Astrocyte of the spinal cord (primary cell): ENCODE measurements around the gene DNAH8.

Source experiments
- DNase-seq: peaks from one replicate; pipeline ENCODE4 v3.0.0; 2011; ENCODE audit warnings: low read depth, low spot score
- H3K4me3 ChIP-seq: 2 replicates; pipeline ENCODE4 v1.5.1; 2011; ENCODE audit warnings: low read depth, mild to moderate bottlenecking, low read length, moderate library complexity
- CTCF ChIP-seq: IDR thresholded peaks from 2 replicates; pipeline ENCODE4 v1.5.1; 2012; ENCODE audit warnings: low read depth, mild to moderate bottlenecking, low read length, inconsistent platforms
- in situ Hi-C: cut with HindIII; loops from 2 replicates; pipeline ENCODE4 v1.10.0; 2017; ENCODE audit warnings: low sequenced_read_pairs

Gene DNAH8

DNA sequence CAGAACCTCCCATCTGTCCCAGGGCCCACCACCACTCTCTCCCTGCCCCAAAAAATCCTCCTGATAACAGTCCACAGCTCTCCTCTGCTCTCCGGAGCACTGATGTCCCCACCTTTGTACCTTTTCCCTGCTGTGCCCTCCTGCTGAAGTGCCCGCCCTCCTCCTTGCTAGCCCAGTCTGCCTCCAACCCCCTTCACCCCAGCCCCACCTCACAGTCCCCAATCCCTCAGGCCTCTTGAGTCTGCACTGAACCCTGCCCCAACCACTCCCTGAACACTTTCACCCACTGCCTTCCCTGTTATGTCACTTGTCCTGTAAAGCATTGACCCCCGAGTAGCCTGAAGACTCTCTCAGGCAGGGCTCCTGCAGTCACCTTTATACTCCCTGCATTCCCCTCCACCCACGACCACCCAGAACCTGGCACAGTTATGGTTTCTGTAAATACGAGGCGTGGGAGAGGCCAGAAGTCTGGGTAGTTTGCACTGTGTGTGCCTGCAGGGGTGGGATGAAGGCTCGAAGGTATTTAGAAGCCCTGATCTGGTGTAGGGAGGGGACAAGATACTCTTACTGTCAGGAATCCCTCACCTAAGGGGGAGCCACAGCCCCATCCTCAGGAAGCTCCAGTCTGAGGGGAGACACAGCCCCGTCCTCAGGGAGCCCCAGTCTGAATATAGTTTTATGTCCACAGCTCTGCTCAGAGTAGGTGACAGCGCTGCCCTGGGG, 338.9 kb downstream of the DNAH8 start:
- H3K4me3 ChIP-seq: no peak overlapping the region
- in situ Hi-C loops: no loop called here
- TF ChIP-seq CTCF: no peak
- no peak for DNase-seq

- H3K4me3 ChIP-seq: no peak overlapping the region
- no peak for TF ChIP-seq CTCF
- in situ Hi-C loops: no loop called here
- DNase-seq: no peak
Measured at GRCh38 chr6:39054577-39055142, 339.5 kb downstream of the DNAH8 start.

- in situ Hi-C loops: no loop called here
- DNase-seq: no peak
- TF ChIP-seq CTCF: no peak
- no peak overlapping the region for H3K4me3 ChIP-seq
Measured at GRCh38 chr6:39055661-39056060, 340.6 kb downstream of the DNAH8 start.

DNA sequence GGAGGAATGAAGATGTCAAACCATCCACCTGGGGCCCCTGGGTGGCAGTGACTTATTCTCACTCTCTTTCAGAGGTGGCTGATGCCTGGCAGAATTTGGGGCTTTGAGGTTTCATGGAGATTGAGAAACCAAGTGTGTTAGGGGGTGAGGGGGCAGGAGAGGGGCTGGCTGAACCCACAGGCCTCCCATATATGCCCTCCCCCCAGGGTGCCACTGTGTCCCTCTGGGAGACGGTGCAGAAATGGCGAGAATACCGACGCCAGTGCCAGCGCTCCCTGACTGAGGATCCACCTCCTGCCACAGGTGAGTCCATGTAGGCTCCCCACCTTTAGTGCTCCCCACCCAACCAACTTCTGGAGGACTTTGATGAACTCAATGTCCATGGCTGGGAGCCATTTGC, 341.1 kb downstream of the DNAH8 start:
- TF ChIP-seq CTCF: no peak
- in situ Hi-C loops: no loop called here
- no peak for DNase-seq
- H3K4me3 ChIP-seq: no peak overlapping the region

GRCh38 chr6:39056681-39057080, 341.6 kb downstream of the DNAH8 start:
- in situ Hi-C loops: no loop called here
- H3K4me3 ChIP-seq: no peak overlapping the region
- TF ChIP-seq CTCF: no peak
- no peak for DNase-seq

DNA sequence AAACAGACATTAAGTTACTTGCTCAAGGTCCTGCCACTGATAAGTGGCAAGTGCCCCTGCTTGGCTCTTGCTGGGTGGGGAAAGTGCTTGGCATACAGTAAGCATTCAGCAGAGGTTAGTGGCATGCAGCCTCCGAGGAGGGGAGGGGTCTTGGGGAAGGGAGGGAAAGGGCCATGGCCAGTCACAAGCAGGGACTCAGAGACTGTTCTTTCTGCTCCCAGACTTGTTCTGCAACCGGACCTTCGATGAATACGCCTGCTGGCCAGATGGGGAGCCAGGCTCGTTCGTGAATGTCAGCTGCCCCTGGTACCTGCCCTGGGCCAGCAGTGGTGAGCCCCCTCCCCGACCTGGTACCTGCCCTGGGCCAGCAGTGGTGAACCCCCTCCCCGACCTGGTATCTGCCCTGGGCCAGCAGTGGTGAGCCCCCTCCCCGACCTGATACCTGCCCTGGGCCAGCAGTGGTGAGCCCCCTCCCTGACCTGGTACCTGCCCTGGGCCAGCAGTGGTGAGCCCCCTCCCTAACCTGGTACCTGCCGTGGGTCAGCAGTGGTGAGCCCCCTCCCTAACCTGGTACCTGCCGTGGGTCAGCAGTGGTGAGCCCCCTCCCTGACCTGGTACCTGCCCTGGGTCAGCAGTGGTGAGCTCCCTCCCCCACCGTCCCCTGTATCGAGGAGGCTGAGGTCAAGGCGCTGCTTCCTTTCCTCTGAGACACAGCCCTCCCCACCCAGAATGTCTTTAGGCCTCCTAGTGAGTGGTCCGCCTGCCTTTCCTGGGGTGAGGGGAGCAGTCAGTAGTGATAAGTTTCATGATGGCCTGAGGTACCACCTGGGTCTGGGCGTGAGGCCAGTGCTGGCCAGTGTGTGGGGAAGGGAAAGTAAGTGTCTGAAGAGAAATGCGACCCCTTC, 342.4 kb downstream of the DNAH8 start:
- no peak overlapping the region for H3K4me3 ChIP-seq
- no peak for DNase-seq
- TF ChIP-seq CTCF: no peak
- in situ Hi-C loops: no loop called here
